ENCODE results near the gene PRDM5.

Gene PRDM5

DNA sequence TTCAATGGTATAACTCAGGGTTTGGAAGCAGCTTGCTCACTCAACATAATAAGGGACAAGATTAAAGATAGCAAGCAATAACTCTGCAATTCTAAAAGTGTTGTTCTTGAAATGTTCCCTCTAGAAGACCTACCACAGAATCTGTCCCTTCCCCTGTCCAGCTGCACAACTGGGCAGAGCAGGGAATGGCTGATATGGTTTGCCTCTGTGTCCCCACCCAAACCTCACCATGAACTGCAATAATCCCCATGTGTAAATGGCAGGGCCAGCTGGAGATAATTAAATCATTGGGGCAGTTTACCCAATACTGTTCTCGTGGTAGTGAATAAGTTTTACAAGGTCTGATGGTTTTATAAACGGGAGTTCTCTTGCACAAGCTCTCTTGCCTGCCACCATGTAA, 19.1 kb downstream of the PRDM5 start:
- no peak for DNase-seq (ENCODE audit: extremely low spot score)
- CTCF ChIA-PET, result no interaction called here
- POLR2A ChIA-PET, result no interaction called here
- TF ChIP-seq TARDBP (IDR thresholded peaks at IDR 0.05) (no peak), BHLHE40 (IDR thresholded peaks at IDR 0.05; ENCODE audit: borderline replicate concordance) (no peak), ZNF384 (IDR thresholded peaks at IDR 0.05) (no peak), ELF4 (IDR thresholded peaks at IDR 0.05) (no peak), NFRKB (IDR thresholded peaks at IDR 0.05) (no peak), ARNT (IDR thresholded peaks at IDR 0.05) (no peak), FOXK2 (IDR thresholded peaks at IDR 0.05) (no peak), FOXM1 (IDR thresholded peaks at IDR 0.05; ENCODE audit: borderline replicate concordance) (no peak), LEF1 (IDR thresholded peaks at IDR 0.05; ENCODE audit: borderline replicate concordance) (no peak), CTBP1 (IDR thresholded peaks at IDR 0.05; ENCODE audit: borderline replicate concordance) (no peak), HDGF (IDR thresholded peaks at IDR 0.05; ENCODE audit: borderline replicate concordance) (no peak), SUZ12 (IDR thresholded peaks at IDR 0.05) (no peak), L3MBTL2 (conservative IDR thresholded peaks at IDR 0.05) (no peak), FOXA1 (IDR thresholded peaks at IDR 0.05) (no peak), SP1 (IDR thresholded peaks at IDR 0.05) (no peak)
- TF ChIP-seq, protein P1, sequence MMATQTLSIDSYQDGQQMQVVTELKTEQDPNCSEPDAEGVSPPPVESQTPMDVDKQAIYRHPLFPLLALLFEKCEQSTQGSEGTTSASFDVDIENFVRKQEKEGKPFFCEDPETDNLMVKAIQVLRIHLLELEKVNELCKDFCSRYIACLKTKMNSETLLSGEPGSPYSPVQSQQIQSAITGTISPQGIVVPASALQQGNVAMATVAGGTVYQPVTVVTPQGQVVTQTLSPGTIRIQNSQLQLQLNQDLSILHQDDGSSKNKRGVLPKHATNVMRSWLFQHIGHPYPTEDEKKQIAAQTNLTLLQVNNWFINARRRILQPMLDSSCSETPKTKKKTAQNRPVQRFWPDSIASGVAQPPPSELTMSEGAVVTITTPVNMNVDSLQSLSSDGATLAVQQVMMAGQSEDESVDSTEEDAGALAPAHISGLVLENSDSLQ (IDR thresholded peaks at IDR 0.05), result no peak

GRCh38 chr4:120902925-120903324, 19.6 kb downstream of the PRDM5 start:
- no peak for DNase-seq (ENCODE audit: extremely low spot score)
- ChIA-PET CTCF (no interaction called here), POLR2A (no interaction called here)
- TF ChIP-seq SP1 (IDR thresholded peaks at IDR 0.05) (no peak), SUZ12 (IDR thresholded peaks at IDR 0.05) (no peak), NFRKB (IDR thresholded peaks at IDR 0.05) (no peak), FOXK2 (IDR thresholded peaks at IDR 0.05) (no peak), HDGF (IDR thresholded peaks at IDR 0.05; ENCODE audit: borderline replicate concordance) (no peak), FOXA1 (IDR thresholded peaks at IDR 0.05) (no peak), BHLHE40 (IDR thresholded peaks at IDR 0.05; ENCODE audit: borderline replicate concordance) (no peak), FOXM1 (IDR thresholded peaks at IDR 0.05; ENCODE audit: borderline replicate concordance) (no peak), CTBP1 (IDR thresholded peaks at IDR 0.05; ENCODE audit: borderline replicate concordance) (no peak)

DNA sequence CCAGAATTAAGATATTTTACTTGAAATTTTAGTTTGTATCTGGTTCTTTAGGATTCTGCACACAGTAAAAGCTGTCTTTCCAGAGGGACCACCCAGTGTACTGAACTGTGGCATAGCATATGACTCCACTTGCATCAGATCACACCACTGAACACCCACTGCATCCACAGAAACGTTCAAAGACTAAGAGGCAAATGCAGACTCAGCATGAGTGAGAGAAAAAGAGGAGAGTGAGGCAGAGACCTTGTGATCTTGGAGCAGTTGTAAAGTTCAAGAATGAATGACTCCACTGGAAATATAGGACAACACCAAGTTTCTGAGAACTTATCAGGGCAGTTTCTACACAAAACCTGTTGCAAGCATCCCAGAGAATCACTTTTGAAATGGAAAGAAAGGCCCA, 20.8 kb downstream of the PRDM5 start:
- POLR2A ChIA-PET, result no interaction called here
- TF ChIP-seq LEF1 (IDR thresholded peaks at IDR 0.05; ENCODE audit: borderline replicate concordance), result no peak
- TF ChIP-seq L3MBTL2 (conservative IDR thresholded peaks at IDR 0.05), result no peak
- no peak for TF ChIP-seq FOXA1 (IDR thresholded peaks at IDR 0.05)
- no peak for TF ChIP-seq SP1 (IDR thresholded peaks at IDR 0.05)
- TF ChIP-seq TARDBP (IDR thresholded peaks at IDR 0.05), result no peak
- TF ChIP-seq ZNF384 (IDR thresholded peaks at IDR 0.05), result no peak
- no peak for TF ChIP-seq NFRKB (IDR thresholded peaks at IDR 0.05)
- no peak for TF ChIP-seq ELF4 (IDR thresholded peaks at IDR 0.05)
- CTCF ChIA-PET, result no interaction called here
- DNase-seq (ENCODE audit: extremely low spot score), result no peak

DNA sequence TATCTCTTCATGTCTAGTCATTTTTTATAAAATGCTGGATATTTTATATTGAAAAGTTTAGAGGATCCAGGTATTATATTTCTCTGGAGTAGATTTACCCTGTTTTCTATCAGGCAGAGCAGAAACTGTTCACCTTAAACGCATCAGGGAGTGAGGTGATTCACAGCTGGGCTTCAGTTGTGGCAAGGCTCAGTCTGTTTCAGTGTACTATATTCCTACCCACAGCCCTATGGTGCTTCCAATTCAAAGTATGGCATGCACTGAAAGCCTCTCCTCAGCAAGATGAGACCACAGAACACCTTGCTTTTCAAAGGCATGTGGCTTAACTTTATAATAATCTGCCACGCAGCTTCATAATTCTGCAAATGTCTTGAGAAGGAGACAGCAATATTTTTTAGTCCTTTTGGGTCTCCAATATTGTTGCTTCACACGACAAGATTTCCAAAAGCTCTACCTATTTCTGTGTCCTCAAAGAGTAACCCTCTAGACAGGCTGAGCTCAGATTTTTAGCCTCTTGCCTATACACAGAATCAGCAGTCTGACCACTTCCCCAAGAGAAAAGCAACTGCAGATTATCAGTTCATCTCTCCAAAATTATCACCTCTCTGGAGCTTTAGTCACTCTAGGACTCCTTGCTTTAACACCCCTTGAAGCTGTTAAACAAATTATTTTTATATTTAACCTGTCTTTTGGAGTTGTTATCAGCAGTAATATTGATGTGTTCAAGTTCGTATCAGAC, 24.4 kb downstream of the PRDM5 start:
- DNase-seq (ENCODE audit: extremely low spot score), result no peak
- POLR2A ChIA-PET, result no interaction called here
- CTCF ChIA-PET, result no interaction called here
- TF ChIP-seq LEF1 (IDR thresholded peaks at IDR 0.05; ENCODE audit: borderline replicate concordance) (no peak), CTBP1 (IDR thresholded peaks at IDR 0.05; ENCODE audit: borderline replicate concordance) (no peak), L3MBTL2 (conservative IDR thresholded peaks at IDR 0.05) (no peak), HDGF (IDR thresholded peaks at IDR 0.05; ENCODE audit: borderline replicate concordance) (no peak), NFRKB (IDR thresholded peaks at IDR 0.05) (no peak), SP1 (IDR thresholded peaks at IDR 0.05) (no peak), FOXM1 (IDR thresholded peaks at IDR 0.05; ENCODE audit: borderline replicate concordance) (no peak), FOXA1 (IDR thresholded peaks at IDR 0.05) (no peak), ARNT (IDR thresholded peaks at IDR 0.05) (no peak), BHLHE40 (IDR thresholded peaks at IDR 0.05; ENCODE audit: borderline replicate concordance) (no peak), ZNF384 (IDR thresholded peaks at IDR 0.05) (no peak), FOXK2 (IDR thresholded peaks at IDR 0.05) (no peak), TARDBP (IDR thresholded peaks at IDR 0.05) (no peak), SUZ12 (IDR thresholded peaks at IDR 0.05) (no peak), ELF4 (IDR thresholded peaks at IDR 0.05) (no peak)
- TF ChIP-seq, protein P1 (IDR thresholded peaks at IDR 0.05), result no peak

- TF ChIP-seq FOXA1 (IDR thresholded peaks at IDR 0.05) (no peak), ELF4 (IDR thresholded peaks at IDR 0.05) (no peak), SUZ12 (IDR thresholded peaks at IDR 0.05) (no peak), HDGF (IDR thresholded peaks at IDR 0.05; ENCODE audit: borderline replicate concordance) (no peak), SP1 (IDR thresholded peaks at IDR 0.05) (no peak), ARNT (IDR thresholded peaks at IDR 0.05) (no peak), ZNF384 (IDR thresholded peaks at IDR 0.05) (no peak), NFRKB (IDR thresholded peaks at IDR 0.05) (no peak), L3MBTL2 (conservative IDR thresholded peaks at IDR 0.05) (no peak), TARDBP (IDR thresholded peaks at IDR 0.05) (no peak), FOXK2 (IDR thresholded peaks at IDR 0.05) (no peak), CTBP1 (IDR thresholded peaks at IDR 0.05; ENCODE audit: borderline replicate concordance) (no peak)
- TF ChIP-seq, protein P1 (IDR thresholded peaks at IDR 0.05), result no peak
- ChIA-PET CTCF (no interaction called here), POLR2A (no interaction called here)
- no peak for DNase-seq (ENCODE audit: extremely low spot score)
Observed at GRCh38 chr4:120895554-120895953, 27.0 kb downstream of the PRDM5 start.

DNA sequence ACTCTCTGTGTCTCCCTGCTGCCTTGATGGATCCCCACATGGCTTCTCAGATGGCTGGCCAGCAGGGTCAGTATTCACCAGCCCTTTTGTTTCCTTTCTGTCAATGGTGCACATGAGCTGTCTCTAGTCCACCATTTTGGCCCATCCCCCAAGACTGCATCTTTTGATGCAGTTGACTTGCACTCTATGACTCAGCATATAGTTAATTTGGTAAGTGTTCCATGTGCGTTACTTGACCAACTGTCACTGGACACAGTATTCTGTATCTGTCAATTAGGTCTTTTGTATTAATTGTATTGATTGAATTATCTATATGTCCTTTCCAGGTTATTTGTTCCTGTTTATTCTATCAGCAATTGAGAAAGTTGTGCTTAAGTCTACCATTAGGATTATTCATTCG, 29.2 kb downstream of the PRDM5 start:
- POLR2A ChIA-PET, result no interaction called here
- TF ChIP-seq SUZ12 (IDR thresholded peaks at IDR 0.05), result no peak
- no peak for TF ChIP-seq FOXA1 (IDR thresholded peaks at IDR 0.05)
- no peak for TF ChIP-seq L3MBTL2 (conservative IDR thresholded peaks at IDR 0.05)
- TF ChIP-seq HDGF (IDR thresholded peaks at IDR 0.05; ENCODE audit: borderline replicate concordance), result no peak
- no peak for DNase-seq (ENCODE audit: extremely low spot score)
- CTCF ChIA-PET, result no interaction called here
